ENCODE data around the gene FGGY. TPM values are rescaled to one million over a fixed set of nuclear protein-coding genes. Genes with fewer than 3 reads are reported as not detected.

FGGY gene
- total and polyA plus RNA-seq, 4 donors: 16.0 to 67.0 (median 43.4) TPM

DNA sequence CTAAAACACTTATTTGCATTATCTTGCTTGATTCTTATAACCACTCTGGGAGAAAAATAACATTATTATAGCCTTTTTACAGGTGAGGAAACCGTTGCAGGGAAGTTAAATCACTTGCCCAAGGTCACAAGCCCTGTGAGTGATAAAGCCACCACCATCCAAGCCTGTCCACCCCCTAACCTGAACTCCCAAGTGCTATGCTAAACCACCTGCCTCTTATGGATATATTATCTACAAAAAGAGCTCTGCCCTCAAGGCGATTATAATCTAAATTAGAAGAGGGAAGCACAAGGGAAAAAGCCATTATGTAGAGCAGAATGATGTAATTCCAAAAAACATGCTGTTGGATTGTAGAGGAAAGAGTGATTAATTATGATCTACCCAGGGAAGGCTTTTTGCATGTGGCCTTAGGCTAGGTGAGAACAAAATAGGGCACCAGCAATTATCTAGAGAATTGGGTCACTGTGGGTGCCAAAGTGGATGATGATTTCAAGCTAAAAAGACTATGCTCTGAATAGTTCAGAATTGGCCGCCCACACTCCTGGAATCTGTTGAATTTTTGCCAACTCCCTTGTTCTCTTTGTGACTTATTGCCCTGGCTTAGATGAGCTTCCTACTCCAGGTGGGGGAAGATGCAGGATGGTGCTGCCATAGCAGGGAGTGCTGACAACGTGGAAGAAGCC lies 205.3 kb downstream of the FGGY start:
- Histone ChIP-seq H3K9me3 (ENCODE audit: control insufficient read depth in 4 of 4, low read length in 3 of 4) (no peaks in the 10 kb centered on the region), H3K27me3 (ENCODE audit: control insufficient read depth in 4 of 4, insufficient read depth in 4 of 4, low read length in 3 of 4) (no peaks in the 10 kb centered on the region), H3K4me3 (ENCODE audit: low read depth in 1 of 3, low read length in 3 of 3) (no peak overlapping the region), H3K4me1 (ENCODE audit: control insufficient read depth in 4 of 4, insufficient read depth in 4 of 4, low read length in 3 of 4) (peaks cover 5 to 39% (median 25%) of the 10 kb centered on the region in 4 donors), H3K27ac (ENCODE audit: low read depth in 1 of 2, low read length in 2 of 2) (peak overlapping the region; percentile 41 to 52), H3K36me3 (ENCODE audit: control insufficient read depth in 4 of 4, insufficient read depth in 3 of 4, low read depth in 1 of 4, low read length in 3 of 4) (no peaks in the 10 kb centered on the region), H3K9ac (ENCODE audit: low read depth in 1 of 2, low read length in 2 of 2) (no peak overlapping the region)
- WGBS: 77% methylated on average over 4 of the region's 4 CpGs
- TF ChIP-seq HNF4G (IDR thresholded peaks at IDR 0.05) (no peak), YY1 (IDR thresholded peaks at IDR 0.05) (peak; percentile 25), FOXA1 (IDR thresholded peaks at IDR 0.05) (no peak), RXRA (IDR thresholded peaks at IDR 0.05) (no peak), JUND (IDR thresholded peaks at IDR 0.05) (no peak), GABPA (IDR thresholded peaks at IDR 0.05 in 1 of 2, conservative IDR thresholded peaks at IDR 0.05 in 1 of 2) (no peak), HNF4A (conservative IDR thresholded peaks at IDR 0.05) (no peak), ZBTB33 (IDR thresholded peaks at IDR 0.05) (no peak)
- TF ChIP-seq, protein P1, sequence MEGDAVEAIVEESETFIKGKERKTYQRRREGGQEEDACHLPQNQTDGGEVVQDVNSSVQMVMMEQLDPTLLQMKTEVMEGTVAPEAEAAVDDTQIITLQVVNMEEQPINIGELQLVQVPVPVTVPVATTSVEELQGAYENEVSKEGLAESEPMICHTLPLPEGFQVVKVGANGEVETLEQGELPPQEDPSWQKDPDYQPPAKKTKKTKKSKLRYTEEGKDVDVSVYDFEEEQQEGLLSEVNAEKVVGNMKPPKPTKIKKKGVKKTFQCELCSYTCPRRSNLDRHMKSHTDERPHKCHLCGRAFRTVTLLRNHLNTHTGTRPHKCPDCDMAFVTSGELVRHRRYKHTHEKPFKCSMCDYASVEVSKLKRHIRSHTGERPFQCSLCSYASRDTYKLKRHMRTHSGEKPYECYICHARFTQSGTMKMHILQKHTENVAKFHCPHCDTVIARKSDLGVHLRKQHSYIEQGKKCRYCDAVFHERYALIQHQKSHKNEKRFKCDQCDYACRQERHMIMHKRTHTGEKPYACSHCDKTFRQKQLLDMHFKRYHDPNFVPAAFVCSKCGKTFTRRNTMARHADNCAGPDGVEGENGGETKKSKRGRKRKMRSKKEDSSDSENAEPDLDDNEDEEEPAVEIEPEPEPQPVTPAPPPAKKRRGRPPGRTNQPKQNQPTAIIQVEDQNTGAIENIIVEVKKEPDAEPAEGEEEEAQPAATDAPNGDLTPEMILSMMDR (IDR thresholded peaks at IDR 0.05; ENCODE audit: low read depth, low read length, missing input control): no peak
- DNase-seq (ENCODE audit: low spot score): no peak

DNA sequence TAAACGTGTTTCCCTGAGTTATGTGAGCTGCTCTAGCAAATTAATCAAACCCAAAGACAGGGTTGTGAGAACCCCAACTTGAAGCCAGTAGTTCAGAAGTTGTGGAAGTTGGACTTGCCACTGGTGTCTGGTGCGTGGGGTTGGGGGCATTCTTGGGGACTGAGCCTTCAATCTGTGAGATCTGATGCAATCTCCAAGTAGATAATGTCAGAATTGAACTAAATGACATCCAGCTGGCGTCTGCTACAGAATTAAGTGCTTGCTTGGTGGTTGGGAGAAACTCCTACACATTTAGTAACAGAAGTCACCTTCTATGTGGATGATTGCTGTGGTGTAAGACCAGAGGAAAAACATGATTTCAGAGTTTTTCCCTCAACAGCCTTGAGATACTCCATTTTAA lies 207.4 kb downstream of the FGGY start:
- Histone ChIP-seq H3K9me3 (ENCODE audit: control insufficient read depth in 4 of 4, low read length in 3 of 4) (no peaks in the 10 kb centered on the region), H3K4me3 (ENCODE audit: low read depth in 1 of 3, low read length in 3 of 3) (no peak overlapping the region), H3K4me1 (ENCODE audit: control insufficient read depth in 4 of 4, insufficient read depth in 4 of 4, low read length in 3 of 4) (peaks cover 6 to 31% (median 19%) of the 10 kb centered on the region in 4 donors), H3K36me3 (ENCODE audit: control insufficient read depth in 4 of 4, insufficient read depth in 3 of 4, low read depth in 1 of 4, low read length in 3 of 4) (no peaks in the 10 kb centered on the region), H3K27ac (ENCODE audit: low read depth in 1 of 2, low read length in 2 of 2) (no peak overlapping the region), H3K9ac (ENCODE audit: low read depth in 1 of 2, low read length in 2 of 2) (no peak overlapping the region), H3K27me3 (ENCODE audit: control insufficient read depth in 4 of 4, insufficient read depth in 4 of 4, low read length in 3 of 4) (no peaks in the 10 kb centered on the region)
- WGBS: 93% methylated on average over 3 of the region's 3 CpGs
- DNase-seq (ENCODE audit: low spot score): no peak
- TF ChIP-seq RXRA (IDR thresholded peaks at IDR 0.05) (no peak), REST (IDR thresholded peaks at IDR 0.05) (no peak), GABPA (IDR thresholded peaks at IDR 0.05 in 1 of 2, conservative IDR thresholded peaks at IDR 0.05 in 1 of 2) (no peak), FOXA1 (IDR thresholded peaks at IDR 0.05) (no peak), ZBTB33 (IDR thresholded peaks at IDR 0.05) (no peak), TAF1 (conservative IDR thresholded peaks at IDR 0.05) (no peak), EGR1 (IDR thresholded peaks at IDR 0.05; ENCODE audit: low read depth in 2 of 2) (no peak), SP1 (IDR thresholded peaks at IDR 0.05) (no peak), JUND (IDR thresholded peaks at IDR 0.05) (no peak), HNF4A (conservative IDR thresholded peaks at IDR 0.05) (no peak), HNF4G (IDR thresholded peaks at IDR 0.05) (no peak), RAD21 (IDR thresholded peaks at IDR 0.05) (no peak), NR2F2 (IDR thresholded peaks at IDR 0.05) (no peak), FOXA2 (IDR thresholded peaks at IDR 0.05) (no peak), YY1 (IDR thresholded peaks at IDR 0.05) (no peak)
- TF ChIP-seq, protein P1 (IDR thresholded peaks at IDR 0.05; ENCODE audit: low read depth, low read length, missing input control): no peak
- TF ChIP-seq, protein P2, sequence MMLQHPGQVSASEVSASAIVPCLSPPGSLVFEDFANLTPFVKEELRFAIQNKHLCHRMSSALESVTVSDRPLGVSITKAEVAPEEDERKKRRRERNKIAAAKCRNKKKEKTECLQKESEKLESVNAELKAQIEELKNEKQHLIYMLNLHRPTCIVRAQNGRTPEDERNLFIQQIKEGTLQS (IDR thresholded peaks at IDR 0.05): no peak
- TF ChIP-seq, protein P3, sequence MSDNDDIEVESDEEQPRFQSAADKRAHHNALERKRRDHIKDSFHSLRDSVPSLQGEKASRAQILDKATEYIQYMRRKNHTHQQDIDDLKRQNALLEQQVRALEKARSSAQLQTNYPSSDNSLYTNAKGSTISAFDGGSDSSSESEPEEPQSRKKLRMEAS (IDR thresholded peaks at IDR 0.05): no peak

Measured in liver (tissue), 9 donors.